TTC549 (cell line): ENCODE results near the gene NLGN1.
"Not testable (repeated sequence)": the region's sequence is repeated elsewhere in the genome, so short reads cannot be mapped to it uniquely, and the experiment has no call there.

Experiments used
- FAIRE-seq: peaks from 2 replicates; lab custom pipeline; 2012; peaks lifted over from hg19 to GRCh38; lab: Jason Lieb, UNC

Gene NLGN1

DNA sequence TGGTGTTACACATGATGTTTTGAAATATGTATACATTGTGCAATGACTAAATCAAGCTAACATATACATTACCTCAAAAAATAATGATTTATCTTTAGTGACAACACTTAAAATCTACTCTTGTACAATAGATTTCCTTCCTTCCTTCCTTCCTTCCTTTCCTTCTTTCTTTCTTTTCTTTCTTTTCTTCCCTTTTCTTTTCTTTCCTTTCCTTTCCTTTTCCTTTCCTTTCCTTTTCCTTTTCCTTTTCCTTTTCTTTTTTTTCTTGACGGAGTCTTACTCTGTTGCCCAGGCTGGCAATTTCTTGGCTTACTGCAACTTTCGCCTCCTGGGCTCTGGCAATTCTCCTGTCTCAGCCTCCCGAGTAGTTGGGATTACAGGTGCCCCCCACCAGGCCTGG lies 170.5 kb downstream of the NLGN1 start:
- FAIRE-seq, result no peak

DNA sequence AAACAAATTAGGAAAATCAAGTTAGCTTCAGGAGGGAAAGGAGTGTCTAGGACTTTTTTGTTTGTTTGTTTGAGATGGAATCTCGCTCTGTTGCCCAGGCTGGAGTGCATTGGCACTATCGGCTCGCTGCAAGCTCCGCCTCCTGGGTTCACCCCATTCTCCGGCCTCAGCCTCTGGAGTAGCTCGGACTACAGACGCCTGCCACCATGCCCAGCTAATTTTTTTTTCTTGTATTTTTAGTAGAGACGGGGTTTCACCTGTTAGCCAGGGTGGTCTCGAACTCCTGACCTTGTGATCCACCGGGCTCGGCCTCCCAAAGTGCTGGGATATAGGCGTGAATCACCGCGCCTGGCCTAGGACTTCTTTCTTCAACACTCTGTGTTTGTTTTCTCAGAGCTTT lies 171.1 kb downstream of the NLGN1 start:
- FAIRE-seq, result no peak

DNA sequence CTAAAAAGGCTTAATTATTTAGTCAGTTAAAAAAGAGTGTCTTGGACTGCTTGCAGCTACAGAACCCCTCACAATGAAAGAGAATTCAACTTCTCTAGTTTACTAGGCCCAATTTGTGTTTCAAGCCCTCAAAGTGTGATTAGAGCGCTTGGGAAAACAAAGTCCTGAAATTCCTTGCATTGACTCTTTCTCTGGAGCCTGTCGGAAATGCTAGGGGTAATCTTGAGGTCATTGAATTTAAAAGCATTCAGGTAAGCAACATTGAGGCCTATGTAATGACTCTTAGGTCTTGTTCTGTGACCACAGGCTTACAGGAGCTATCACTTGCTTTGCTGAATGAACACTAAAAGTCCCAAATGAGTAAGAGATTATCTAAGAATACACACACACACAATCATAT lies 186.0 kb downstream of the NLGN1 start:
- FAIRE-seq, result no peak

DNA sequence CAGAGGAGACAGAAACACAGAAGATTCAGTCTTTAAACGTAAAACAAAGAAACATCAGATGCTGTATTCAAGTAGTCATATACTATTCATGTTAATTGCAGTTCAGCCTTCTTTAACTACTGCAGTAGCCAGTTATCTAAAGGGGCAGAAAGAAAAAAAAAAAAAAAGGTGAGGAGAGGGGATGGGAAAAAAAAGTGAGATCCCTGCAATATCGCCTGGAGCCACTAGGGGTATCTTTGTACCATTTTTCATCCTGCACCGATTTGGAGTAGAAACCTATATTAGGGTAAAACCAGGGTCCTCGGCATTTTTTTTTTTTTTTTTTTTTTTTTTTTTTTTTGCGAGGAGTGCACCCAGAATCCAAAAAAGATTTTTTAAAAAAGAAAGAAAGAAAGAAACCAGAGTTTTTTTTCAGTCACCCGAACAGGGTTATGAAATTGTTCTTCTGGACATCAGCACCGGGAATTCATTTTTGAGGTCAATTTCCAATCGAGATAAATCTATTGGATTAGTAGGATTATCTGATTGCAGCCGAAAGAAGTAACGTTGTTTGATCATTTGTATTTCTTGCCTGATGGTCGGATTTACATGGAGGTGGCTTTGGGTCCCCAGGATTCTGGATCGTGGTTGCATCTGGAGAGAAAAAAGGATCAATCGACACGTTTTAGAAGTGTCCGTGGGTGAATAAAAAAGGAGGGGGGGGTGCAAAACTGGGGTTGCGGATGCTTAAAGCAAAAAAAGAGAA lies 186.7 kb downstream of the NLGN1 start:
- FAIRE-seq, result no peak

DNA sequence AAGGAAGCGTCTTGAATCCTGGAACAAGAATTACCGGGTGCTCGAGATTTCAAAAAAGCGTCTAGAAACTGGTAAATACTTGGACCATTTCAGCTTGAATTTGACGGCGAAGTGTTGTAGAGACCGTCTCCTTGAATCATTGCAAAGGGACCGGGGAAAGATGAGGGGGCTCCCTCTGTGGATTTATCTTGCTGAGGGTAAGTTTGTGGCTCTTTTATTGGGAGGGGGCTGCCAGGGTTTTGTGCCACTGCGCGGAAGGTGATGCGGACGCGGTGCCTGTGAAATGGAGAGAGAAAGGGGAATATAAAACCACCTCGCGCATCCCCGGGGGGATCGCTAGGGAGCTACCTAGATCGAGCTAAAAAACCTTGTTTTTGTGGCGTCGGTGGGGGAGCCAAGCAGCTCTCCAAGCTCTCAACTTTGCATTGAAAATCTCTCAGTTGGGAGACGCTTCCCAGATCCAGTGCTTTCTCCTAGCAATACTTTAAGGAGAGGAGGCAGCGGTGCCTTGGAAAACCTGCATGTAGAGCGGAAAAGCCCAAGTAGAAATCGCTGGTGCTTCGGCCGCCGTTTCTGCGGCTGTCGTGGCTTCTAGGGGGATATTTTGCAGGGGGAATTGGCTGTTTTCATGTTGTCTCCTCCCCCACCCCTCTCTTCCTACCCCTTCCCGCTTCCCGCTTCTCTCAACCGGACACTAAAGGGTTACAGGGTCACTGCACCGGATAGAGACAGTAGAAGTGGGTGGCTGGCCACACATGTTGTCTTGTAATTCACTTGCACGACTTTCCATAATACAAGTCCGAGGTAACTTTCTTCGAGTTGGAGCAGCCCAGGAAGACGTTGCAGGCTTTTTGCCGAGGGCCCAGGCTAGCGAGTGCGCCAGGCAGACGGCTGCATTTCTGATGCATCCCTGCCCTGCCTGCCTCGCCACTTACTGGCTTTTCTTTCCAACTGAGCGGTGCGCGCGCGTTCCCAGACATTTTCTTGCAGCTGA lies 187.6 kb downstream of the NLGN1 start:
- FAIRE-seq, result no peak

DNA sequence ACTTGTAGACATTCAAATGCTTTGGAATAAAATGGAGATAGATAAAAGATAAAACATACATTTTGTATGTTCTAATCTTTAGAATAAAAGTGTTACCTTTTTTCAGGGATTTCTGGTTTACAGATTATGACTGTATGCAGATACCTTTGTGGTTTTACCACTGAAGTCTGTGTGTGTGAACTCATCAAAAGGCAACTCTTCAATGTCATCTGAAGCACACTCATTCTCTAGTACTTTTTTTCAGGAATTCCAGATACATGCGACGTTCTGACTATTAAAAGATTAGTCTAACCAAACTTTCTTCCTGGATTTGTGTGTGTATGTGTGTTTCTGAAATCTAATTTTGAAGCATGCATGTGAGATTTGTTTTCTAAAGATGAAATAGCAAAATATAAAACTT lies 188.6 kb downstream of the NLGN1 start:
- no peak for FAIRE-seq

DNA sequence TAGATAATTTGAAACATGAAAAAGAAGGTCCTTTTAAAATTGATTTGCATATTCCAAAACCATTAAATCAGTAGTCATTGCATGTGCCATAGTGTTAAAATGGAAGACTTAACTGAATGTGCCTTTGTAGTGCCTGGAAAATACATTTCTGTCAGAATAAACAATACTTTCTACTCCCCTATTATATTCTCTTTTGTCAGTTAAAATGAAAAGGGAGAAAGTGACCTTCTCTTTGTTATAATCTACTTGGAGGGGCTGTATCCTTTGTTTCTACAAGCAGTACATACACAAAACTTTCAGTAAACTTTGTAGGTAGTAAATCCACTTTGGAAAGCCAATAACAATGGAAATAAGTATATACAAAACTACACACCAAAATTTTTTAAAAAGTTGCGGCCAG lies 189.5 kb downstream of the NLGN1 start:
- FAIRE-seq, result no peak

DNA sequence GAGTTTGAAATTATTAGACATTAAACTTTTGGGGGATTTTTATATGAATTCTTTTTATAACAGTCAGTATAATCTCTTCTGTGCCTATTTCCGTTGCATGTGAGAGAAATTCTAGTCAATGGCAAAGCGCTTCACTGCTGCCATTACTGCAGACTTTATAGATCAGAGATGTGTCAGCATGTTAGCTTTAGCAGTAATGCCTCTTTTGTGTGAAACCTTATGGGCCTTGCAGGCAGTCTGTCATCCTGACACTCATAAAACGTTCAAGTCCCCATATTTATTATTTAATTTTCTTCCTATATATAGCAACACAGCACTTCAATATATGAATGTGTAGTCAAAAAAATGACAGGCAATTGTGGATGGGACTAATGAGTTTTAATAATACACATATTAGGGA lies 191.0 kb downstream of the NLGN1 start:
- no peak for FAIRE-seq

DNA sequence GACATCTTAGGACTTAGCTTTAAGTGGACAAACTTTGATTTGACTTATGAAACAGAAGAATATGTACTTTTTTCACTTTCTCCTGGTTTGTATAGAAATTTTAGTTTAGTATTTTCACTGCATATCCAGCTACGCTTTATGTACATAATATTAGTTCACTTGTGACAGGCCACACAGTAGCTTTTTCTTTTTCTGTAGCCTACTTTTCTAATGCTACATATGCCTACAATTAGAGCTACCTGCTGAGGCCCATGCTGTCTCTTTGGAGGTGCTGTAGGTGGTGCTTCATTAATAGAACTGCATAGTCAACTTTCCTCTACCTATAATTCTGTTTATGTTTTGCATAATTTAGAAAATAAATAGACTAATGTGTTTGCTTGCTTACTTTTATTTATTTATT lies 191.6 kb downstream of the NLGN1 start:
- FAIRE-seq, result no peak

DNA sequence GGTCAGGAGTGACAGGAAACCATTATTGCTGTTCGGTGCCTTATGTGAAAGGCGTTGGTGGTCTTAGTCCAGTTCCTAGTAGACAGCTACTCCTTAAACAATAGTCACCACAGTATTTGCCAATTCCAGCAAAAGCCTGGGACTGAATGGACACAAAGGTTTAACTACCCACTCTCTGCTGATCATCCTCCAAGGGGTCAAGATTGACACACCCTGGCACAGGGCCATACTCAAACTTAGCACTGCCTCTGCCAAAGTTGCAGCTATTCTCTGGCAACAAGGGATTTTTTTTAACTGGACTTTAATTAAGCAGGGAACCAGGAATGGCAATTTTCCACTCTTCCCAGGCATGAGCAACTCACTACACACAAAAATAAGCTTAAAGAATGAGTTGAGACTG lies 193.9 kb downstream of the NLGN1 start:
- no peak for FAIRE-seq

DNA sequence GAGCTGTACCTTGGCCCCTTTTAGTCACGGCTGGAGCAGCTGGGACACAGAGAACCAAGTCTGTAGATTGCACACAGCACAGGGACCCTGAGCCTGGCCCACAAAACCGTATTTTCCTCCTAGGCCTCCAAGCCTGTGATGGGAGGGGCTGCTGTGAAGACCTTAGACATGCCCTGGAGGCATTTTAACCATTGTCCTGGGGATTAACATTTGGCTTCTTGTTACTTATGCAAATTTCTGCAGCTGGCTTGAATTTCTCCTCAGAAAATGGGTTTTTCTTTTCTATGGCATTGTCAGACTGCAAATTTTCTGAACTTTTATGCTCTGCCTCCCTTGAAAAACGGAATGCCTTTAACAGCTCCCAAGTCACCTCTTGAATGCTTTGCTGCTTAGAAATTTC lies 197.3 kb downstream of the NLGN1 start:
- FAIRE-seq, result not testable (repeated sequence)

DNA sequence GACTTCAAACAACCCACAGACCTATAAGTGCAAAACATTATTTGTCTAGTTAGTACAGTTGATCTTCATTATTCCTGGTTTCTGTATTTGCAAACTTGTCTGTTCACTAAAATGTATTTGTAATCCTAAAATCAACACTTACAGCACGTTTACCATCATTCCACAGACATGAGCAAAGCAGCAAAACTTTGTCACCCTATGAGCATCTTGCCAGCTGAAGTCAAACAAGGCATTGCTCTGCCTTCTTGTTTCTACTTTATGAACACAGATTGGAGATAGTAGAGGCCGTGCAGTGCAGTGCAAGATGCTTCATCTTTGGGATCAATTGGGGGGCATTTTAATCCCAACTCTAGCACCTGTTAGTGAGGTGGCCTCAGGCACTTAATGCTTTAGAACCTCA lies 202.1 kb downstream of the NLGN1 start:
- no peak for FAIRE-seq

DNA sequence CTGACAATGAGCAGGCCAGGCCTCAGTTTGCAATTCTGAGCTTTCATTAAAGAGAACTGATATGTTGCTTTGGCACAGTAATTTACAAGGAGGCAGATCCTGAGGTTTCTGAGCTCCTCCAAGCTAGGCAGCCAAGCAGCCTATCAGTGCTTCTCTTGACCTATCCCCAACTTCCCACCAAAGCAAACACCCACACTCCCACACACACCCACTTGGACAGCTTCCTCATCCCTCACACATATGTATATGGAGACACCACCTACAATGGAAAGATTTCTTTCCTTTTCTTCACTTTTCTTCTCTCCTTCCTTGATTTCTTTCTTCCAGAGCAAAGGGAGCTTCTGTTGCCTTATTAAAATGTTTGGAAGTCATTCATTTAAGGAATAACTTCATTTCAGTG lies 217.0 kb downstream of the NLGN1 start:
- FAIRE-seq, result no peak

DNA sequence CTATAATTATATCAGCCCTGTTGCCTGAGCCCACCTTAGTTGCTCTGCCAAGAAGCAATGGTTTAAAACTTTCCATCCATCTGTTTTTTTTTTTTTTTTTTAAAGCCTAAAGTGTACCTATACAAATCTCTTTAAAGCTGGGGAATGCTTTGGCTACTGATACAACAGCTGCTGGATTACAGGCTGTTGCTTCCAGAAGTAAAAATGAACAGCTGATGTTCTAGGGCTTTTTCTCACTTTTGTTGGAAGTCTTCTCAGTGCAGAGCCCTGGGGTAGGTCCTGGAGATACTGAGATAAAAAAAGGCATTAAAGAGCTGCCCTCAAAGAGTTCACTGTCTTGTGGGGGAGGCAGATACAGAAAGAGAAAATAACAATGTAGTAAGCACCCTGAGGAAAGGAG lies 218.1 kb downstream of the NLGN1 start:
- FAIRE-seq, result no peak

DNA sequence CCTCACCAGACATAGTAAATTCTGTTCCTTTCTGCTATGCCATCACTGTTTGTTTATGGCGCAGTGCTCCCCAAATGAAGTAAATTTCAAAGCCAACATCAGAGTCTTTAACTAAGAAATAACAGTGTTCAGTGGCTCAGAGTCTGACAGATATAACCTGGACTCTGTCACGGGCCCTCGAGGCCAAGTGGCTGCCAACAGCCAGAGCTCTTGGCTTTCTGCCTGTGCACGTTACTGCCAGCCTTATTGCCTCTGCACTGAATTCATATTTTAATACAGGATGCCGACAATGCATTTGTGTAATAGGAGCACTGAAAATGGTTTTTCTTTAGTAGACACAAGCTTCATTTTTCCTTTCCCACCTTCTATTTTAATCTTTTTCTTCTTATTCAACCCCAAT lies 219.9 kb downstream of the NLGN1 start:
- no peak for FAIRE-seq

DNA sequence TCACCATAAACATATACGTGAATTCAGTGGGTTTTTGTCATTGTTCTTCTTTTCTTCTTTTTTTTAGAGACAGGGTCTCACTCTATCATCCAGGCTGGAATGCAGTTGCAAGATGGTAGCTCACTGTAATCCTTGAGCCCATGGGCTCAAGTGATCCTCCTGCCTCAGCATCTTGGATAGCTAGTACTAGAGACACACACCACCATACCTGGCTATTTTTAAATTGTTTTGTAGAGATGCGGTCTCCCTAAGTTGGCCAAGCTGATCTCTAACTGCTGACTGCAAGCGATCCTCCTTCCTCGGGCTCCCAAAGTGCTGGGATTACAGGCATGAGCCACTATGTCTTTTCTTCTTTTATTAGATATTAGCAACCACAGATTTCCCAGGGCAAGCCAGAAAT lies 220.6 kb downstream of the NLGN1 start:
- FAIRE-seq, result no peak

DNA sequence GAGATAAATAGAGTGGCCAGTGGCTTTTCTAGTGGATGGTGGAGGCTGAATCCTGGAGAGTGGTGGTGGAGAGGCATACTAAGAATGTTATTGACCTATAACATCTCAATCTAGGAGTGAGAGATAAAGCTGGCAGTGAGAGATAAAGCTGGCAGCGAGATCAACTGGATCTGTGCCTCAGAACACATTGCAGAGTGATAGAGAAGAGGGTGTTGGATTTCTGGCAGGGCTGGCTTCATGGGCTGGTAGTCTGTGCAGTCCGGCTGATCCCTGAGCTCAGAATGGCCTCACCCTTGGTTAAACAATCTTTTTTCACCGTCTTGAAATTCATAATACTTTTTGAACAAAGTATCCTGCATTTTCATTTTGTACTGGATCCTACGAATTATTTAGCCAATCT lies 221.2 kb downstream of the NLGN1 start:
- no peak for FAIRE-seq

DNA sequence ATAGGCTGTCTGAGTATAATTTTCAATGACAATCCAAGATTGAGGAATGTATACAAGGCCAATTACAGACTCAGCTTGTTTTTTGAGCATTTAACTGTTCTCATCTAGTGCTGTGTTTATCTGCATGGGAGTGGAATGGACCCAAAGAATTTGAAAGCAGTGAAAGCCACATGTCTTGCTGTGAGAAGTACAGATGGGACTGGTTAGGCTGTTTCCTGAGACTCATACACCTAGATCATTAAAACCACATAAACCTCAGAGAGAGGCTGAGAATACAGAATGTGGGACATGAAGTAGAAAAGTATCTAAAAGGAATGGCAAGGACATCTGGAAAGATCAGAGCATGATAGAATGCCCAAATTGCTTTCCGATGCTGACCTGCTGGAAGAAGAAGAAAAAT lies 224.6 kb downstream of the NLGN1 start:
- no peak for FAIRE-seq

DNA sequence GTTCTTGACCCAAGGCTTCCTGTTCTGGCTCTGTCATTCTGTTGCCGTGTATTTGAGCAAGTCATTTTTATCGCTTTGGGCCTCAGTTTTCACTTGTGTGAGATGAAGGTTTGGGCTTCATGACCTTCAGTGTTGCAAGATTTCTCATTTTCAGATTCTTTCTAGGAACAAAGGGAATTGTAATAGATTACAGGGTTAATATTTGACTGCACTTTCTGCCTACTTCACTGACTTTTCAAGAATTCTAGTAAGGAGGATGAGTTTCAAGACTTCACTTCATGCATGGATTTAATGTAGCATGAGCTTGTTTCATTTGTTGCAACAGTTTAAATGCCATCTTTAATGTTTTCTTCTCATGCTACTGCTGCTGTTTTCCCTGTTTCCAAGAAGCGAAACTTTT lies 226.5 kb downstream of the NLGN1 start:
- no peak for FAIRE-seq

DNA sequence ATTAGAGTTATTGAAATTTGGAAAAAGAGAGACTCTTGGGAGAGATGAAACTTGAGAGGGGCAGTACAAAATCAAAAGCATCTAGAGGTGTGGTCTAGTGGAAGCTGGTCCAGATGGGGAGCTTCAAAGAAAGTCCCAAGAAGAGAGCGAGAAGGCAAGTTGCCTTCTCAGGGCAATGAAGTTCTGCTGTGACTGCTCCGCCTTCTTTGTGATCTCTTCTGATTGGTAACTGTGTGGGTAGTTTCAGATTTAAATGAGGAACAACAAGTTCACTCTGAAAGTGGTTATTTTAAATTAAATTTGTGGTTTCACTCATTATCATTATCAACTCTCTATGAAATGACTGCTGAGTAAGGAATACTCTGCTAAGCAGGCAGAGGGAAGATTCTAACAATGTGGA lies 233.3 kb downstream of the NLGN1 start:
- FAIRE-seq, result no peak

DNA sequence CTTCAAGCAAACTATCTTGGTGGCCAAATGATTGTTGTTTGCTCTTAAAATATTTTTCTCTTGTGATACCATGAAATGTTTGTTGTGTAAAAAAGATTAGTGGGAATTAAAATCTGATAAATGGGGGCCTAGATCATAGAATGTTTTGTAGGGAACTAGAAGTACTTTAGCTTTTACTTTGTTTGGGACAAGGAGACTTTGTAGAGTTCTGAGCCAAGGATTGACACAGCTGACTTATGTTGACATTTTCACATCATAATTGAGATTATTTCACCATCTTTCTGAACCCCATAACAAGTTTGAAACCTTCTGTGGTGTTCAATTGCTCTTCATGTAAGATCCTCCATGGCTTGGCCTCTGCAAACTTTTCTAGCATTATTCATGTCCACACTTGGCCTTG lies 235.4 kb downstream of the NLGN1 start:
- FAIRE-seq, result no peak

DNA sequence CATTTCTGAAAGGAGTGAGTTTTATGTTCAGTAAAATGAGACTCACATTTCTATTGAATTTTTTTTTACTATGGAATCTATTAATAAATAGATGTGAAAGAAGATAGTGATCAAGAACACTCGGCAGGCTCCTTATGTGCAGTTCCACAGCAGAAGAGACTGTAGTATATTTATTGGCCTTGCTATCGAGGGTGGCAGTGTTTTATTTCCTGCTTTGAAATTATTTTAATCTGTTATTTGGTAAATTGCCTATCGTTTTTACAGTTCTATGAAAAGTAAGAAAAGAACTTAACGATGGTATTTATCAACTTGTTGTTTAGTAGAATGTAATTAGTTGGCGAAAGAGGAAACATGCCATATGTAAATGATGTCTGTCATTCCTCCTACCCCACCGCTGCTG lies 238.3 kb downstream of the NLGN1 start:
- FAIRE-seq, result no peak

DNA sequence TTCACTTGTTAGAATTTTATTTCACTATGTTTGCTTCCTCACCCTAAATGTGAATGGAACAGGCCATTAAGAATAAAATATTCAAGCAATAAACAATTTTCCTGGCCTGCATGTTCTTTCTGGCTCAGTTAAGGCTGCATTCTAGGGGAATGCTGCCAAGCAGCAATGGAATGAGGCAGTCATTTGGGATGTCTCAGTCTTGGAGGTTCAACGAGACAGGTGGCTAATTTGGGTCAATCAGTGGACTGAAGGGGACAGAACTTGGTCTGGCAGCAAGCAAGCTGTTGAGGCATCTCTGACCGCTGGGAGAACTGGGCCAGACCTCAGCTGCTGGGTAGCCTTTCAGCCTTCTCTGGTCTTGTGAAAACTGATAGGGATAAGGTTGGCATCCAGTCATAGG lies 241.6 kb downstream of the NLGN1 start:
- no peak for FAIRE-seq

DNA sequence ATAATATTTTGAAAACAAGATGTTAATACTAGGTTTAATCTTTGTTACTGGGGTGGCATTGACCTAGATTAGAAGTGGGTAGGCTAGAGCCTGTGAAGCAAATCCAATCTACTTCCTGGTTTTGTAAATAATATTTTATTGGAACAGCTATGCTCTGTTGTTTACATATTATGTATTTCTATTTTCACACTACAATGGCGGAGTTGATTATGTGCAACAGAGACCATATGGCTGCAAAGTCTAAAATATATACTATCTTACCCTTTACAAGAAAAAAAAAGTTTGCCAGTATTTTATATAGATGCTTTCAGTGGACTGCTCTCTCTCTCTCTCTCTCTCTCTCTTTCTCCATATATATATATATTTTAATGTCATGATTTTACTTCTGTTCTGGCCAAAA lies 244.2 kb downstream of the NLGN1 start:
- no peak for FAIRE-seq
